Esophagus squamous epithelium (tissue), 5 donors: ENCODE results near the gene ABCC9. TPM values are rescaled to one million over a fixed set of nuclear protein-coding genes. Genes with fewer than 3 reads are reported as not detected.

ENCODE experiments used
- DNase-seq: peaks from one replicate; lab custom pipeline; 2025; lab: John Stamatoyannopoulos, UW
- H3K27ac ChIP-seq, 4 donors: fragments of 200-600 bp; sonication (generic); one replicate each; pipeline ENCODE4 v1.5.1; 2016 to 2019; ENCODE audit warnings: mild to moderate bottlenecking in 1 of 4
- H3K27me3 ChIP-seq, 4 donors: fragments of 200-600 bp; sonication (generic); 1 replicate in 3 of 4; 2 replicates in 1 of 4; pipeline versions ENCODE4 v1.5.1 to v1.6.0; 2017 to 2021; ENCODE audit warnings: antibody characterized with exemption in 1 of 4
- H3K36me3 ChIP-seq, 3 donors: fragments of 200-600 bp; sonication (generic); one replicate each; pipeline ENCODE4 v1.5.1; 2016 to 2019
- H3K4me1 ChIP-seq, 3 donors: fragments of 200-600 bp; sonication (generic); one replicate each; pipeline ENCODE4 v1.5.1; 2017 to 2019
- H3K4me3 ChIP-seq, 4 donors: fragments of 200-600 bp; sonication (generic); 1 replicate in 3 of 4; 2 replicates in 1 of 4; pipeline ENCODE4 v1.5.1; 2016 to 2019; ENCODE audit warnings: mild to moderate bottlenecking in 2 of 4, moderate library complexity in 1 of 4
- H3K9me3 ChIP-seq, 3 donors: fragments of 200-600 bp; sonication (generic); one replicate each; pipeline ENCODE4 v1.5.1; 2016 to 2019
- CTCF ChIP-seq, 6 experiments: fragments of 450-650 bp in 4 of 6; fragments of 200-600 bp in 2 of 6; sonication (generic) in 2 of 6; IDR thresholded peaks; one replicate each; pipeline ENCODE4 v1.5.1; 2016 to 2019; ENCODE audit warnings: antibody characterized with exemption in 6 of 6, mild to moderate bottlenecking in 4 of 6, moderate library complexity in 4 of 6
- POLR2A ChIP-seq, 4 donors: fragments of 450-650 bp; IDR thresholded peaks; one replicate each; pipeline ENCODE4 v1.6.1; 2017; ENCODE audit warnings: antibody characterized with exemption in 4 of 4, mild to moderate bottlenecking in 4 of 4, moderate library complexity in 3 of 4
- WGBS, 2 donors: methylation state at CpG; one replicate each; pipeline ENCODE4 v1.1.5; 2018; 5-methylcytosine and 5-hydroxymethylcytosine counted together
- intact Hi-C: fragments of 100-400 bp; cut with DNase I; formaldehyde crosslinking; loops from one replicate; pipeline ENCODE4 v1.15.0; 2022
- total RNA-seq, 4 donors: library from RNA; depleted of rRNA; stranded (reverse); fragments of >200 nt; gene quantifications; one replicate each; pipeline ENCODE4 v1.1.0, GENCODE V29; 2016
- donor health status: DM: yes; HTN: yes; CAD: no.

ABCC9 gene
- total RNA-seq, 4 donors from 2014 or later, result 0.68 to 11.6 (median 6.0) TPM

GRCh38 chr12:21925296-21925913 lies 15.8 kb downstream of the ABCC9 start:
- no peak for DNase-seq
- Histone ChIP-seq H3K27ac (no peak overlapping the region), H3K4me1 (no peaks in the 10 kb centered on the region), H3K4me3 (no peak overlapping the region), H3K9me3 (no peaks in the 10 kb centered on the region), H3K36me3 (peaks cover 0 to 7% (median 0%) of the 10 kb centered on the region in 3 donors), H3K27me3 (no peaks in the 10 kb centered on the region)
- intact Hi-C loops, result no loop called here
- 85 to 97% methylated on average over 3 of the region's 3 CpGs for WGBS, 2 donors
- TF ChIP-seq POLR2A (IDR thresholded peaks at IDR 0.05) (no peak), CTCF (IDR thresholded peaks at IDR 0.05) (no peak)

GRCh38 chr12:21921436-21921835 lies 19.8 kb downstream of the ABCC9 start:
- Histone ChIP-seq H3K4me3 (no peak overlapping the region), H3K9me3 (no peaks in the 10 kb centered on the region), H3K4me1 (no peaks in the 10 kb centered on the region), H3K27me3 (no peaks in the 10 kb centered on the region), H3K27ac (no peak overlapping the region), H3K36me3 (peaks cover 0 to 7% (median 0%) of the 10 kb centered on the region in 3 donors)
- 38 to 53% methylated on average over 1 of the region's 1 CpG for WGBS, 2 donors
- intact Hi-C loops, result no loop called here
- DNase-seq, result no peak
- TF ChIP-seq CTCF (IDR thresholded peaks at IDR 0.05), result no peak
- no peak for TF ChIP-seq POLR2A (IDR thresholded peaks at IDR 0.05)

GRCh38 chr12:21918456-21918855 lies 22.8 kb downstream of the ABCC9 start:
- Histone ChIP-seq H3K4me3 (no peak overlapping the region), H3K27ac (no peak overlapping the region), H3K36me3 (no peaks in the 10 kb centered on the region), H3K9me3 (no peaks in the 10 kb centered on the region), H3K27me3 (no peaks in the 10 kb centered on the region), H3K4me1 (no peaks in the 10 kb centered on the region)
- intact Hi-C loops, result no loop called here
- TF ChIP-seq CTCF (IDR thresholded peaks at IDR 0.05) (no peak), POLR2A (IDR thresholded peaks at IDR 0.05) (no peak)
- 45 to 54% methylated on average over 3 of the region's 3 CpGs for WGBS, 2 donors
- no peak for DNase-seq

GRCh38 chr12:21913823-21914222 lies 27.4 kb downstream of the ABCC9 start:
- Histone ChIP-seq H3K4me3 (no peak overlapping the region), H3K4me1 (no peaks in the 10 kb centered on the region), H3K27ac (no peak overlapping the region), H3K36me3 (no peaks in the 10 kb centered on the region), H3K27me3 (no peaks in the 10 kb centered on the region), H3K9me3 (no peaks in the 10 kb centered on the region)
- 47 to 58% methylated on average over 1 of the region's 1 CpG for WGBS, 2 donors
- no peak for TF ChIP-seq CTCF (IDR thresholded peaks at IDR 0.05)
- TF ChIP-seq POLR2A (IDR thresholded peaks at IDR 0.05), result no peak
- DNase-seq, result no peak
- intact Hi-C loops, result no loop called here

GRCh38 chr12:21912318-21912717 lies 28.9 kb downstream of the ABCC9 start:
- TF ChIP-seq CTCF (IDR thresholded peaks at IDR 0.05), result no peak
- no peak for TF ChIP-seq POLR2A (IDR thresholded peaks at IDR 0.05)
- H3K4me1 ChIP-seq, result no peaks in the 10 kb centered on the region
- H3K27ac ChIP-seq, result no peak overlapping the region
- no peaks in the 10 kb centered on the region for H3K9me3 ChIP-seq
- WGBS, 2 donors, result 66 to 78% methylated on average over 3 of the region's 3 CpGs
- no peaks in the 10 kb centered on the region for H3K36me3 ChIP-seq
- no peaks in the 10 kb centered on the region for H3K27me3 ChIP-seq
- DNase-seq, result no peak
- H3K4me3 ChIP-seq, result no peak overlapping the region
- intact Hi-C loops, result no loop called here
